Endodermal cell (in vitro differentiated cells): Measurements from ENCODE around the gene CHCHD3. TPM values are rescaled to one million over a fixed set of nuclear protein-coding genes. Genes with fewer than 3 reads are reported as not detected.

Experiments
- DNase-seq: peaks from one replicate; pipeline ENCODE4 v3.0.0-alpha.2; 2017
- H3K27ac ChIP-seq: 2 replicates; pipeline ENCODE4 v1.5.1; 2013; ENCODE audit warnings: mild to moderate bottlenecking, low read depth, low read length, moderate library complexity
- H3K27me3 ChIP-seq: 2 replicates; pipeline ENCODE4 v1.6.1; 2013; ENCODE audit warnings: mild to moderate bottlenecking, low read length, moderate library complexity; ENCODE audit not compliant: insufficient read depth, control insufficient read depth, poor library complexity, severe bottlenecking
- H3K36me3 ChIP-seq: 2 replicates; pipeline ENCODE4 v1.7.0; 2013; ENCODE audit warnings: mild to moderate bottlenecking, low read length, moderate library complexity; ENCODE audit not compliant: control insufficient read depth, insufficient read depth
- H3K4me1 ChIP-seq: one replicate; pipeline ENCODE4 v1.7.0; 2013; ENCODE audit warnings: low read length; ENCODE audit not compliant: control insufficient read depth, insufficient read depth
- H3K4me3 ChIP-seq: 2 replicates; pipeline ENCODE4 v1.5.1; 2013; ENCODE audit warnings: mild to moderate bottlenecking, low read length, moderate library complexity
- H3K9ac ChIP-seq: 2 replicates; pipeline ENCODE4 v1.6.1; 2013; ENCODE audit warnings: mild to moderate bottlenecking, low read length, moderate library complexity; ENCODE audit not compliant: poor library complexity, severe bottlenecking; ENCODE audit errors: extremely low read depth
- H3K9me3 ChIP-seq: 2 replicates; pipeline ENCODE4 v1.6.1; 2013; ENCODE audit warnings: mild to moderate bottlenecking, low read length, moderate library complexity; ENCODE audit not compliant: control insufficient read depth
- H3K27ac Mint-ChIP-seq: 2 replicates; pipeline ENCODE4 v1.8.0; 2020; ENCODE audit warnings: mixed read lengths
- H3K27me3 Mint-ChIP-seq: 2 replicates; pipeline ENCODE4 v1.8.0; 2021; ENCODE audit warnings: mild to moderate bottlenecking, mixed read lengths; ENCODE audit not compliant: insufficient read depth
- H3K36me3 Mint-ChIP-seq: 2 replicates; pipeline ENCODE4 v1.8.0; 2020; ENCODE audit warnings: low read depth, mixed read lengths
- H3K4me1 Mint-ChIP-seq: 2 replicates; pipeline ENCODE4 v1.8.0; 2020; ENCODE audit warnings: mixed read lengths
- H3K4me3 Mint-ChIP-seq: 2 replicates; pipeline ENCODE4 v1.8.0; 2020; ENCODE audit warnings: mild to moderate bottlenecking, moderate library complexity, mixed read lengths
- H3K9me3 Mint-ChIP-seq: 2 replicates; pipeline ENCODE4 v1.8.0; 2020; ENCODE audit warnings: mild to moderate bottlenecking, mixed read lengths
- CTCF ChIP-seq: fragments of 200-600 bp; sonication (generic); conservative IDR thresholded peaks from 2 replicates; pipeline ENCODE4 v1.5.0; 2021; ENCODE audit warnings: antibody characterized with exemption, mild to moderate bottlenecking
- WGBS, 2 experiments: methylation state at CpG; one replicate each; pipeline versions ENCODE4 v1.1.5 to v1.1.7; 2013; ENCODE audit warnings: missing lambda C conversion rate in 2 of 2, mixed read lengths in 1 of 2; ENCODE audit not compliant: insufficient coverage in 1 of 2, insufficient read length in 1 of 2; 5-methylcytosine and 5-hydroxymethylcytosine counted together
- total RNA-seq, 2 donors: library from RNA; stranded (reverse); fragmentation: NEBNext Ultra II Directional in 1 of 2; extraction: Animal tissue kit (Norgen Biotek cat#: 25700) in 1 of 2; gene quantifications; 2 replicates in 1 of 2; 3 replicates in 1 of 2; pipeline ENCODE4 v1.2.1, GENCODE V29; 2021

CHCHD3 gene
- total RNA-seq, 2 donors from 2014 or later, result 70.4 to 75.2 TPM

- Mint-ChIP-seq H3K27ac (no peak overlapping the region), H3K4me1 (no peaks in the 10 kb centered on the region), H3K4me3 (no peak overlapping the region), H3K9me3 (peaks cover 3% of the 10 kb centered on the region), H3K36me3 (peaks cover 3% of the 10 kb centered on the region), H3K27me3 (no peaks in the 10 kb centered on the region)
- H3K27ac ChIP-seq, result no peak overlapping the region
- H3K9ac ChIP-seq, result no peak overlapping the region
- no peak for DNase-seq
- no peak overlapping the region for H3K4me3 ChIP-seq
- H3K27me3 ChIP-seq, result no peaks in the 10 kb centered on the region
- TF ChIP-seq CTCF, result no peak
- peaks cover 7% of the 10 kb centered on the region for H3K9me3 ChIP-seq
- H3K4me1 ChIP-seq, result no peaks in the 10 kb centered on the region
- H3K36me3 ChIP-seq, result no peaks in the 10 kb centered on the region
- WGBS, 2 experiments, result 79 to 90% methylated on average over 2 to 5 of the region's 5 CpGs
These were observed 52.4 kb downstream of the CHCHD3 start for GRCh38 chr7:133029463-133029862.

GRCh38 chr7:133027397-133027796 lies 54.5 kb downstream of the CHCHD3 start:
- H3K9me3 ChIP-seq, result peaks cover 7% of the 10 kb centered on the region
- Mint-ChIP-seq H3K4me1 (no peaks in the 10 kb centered on the region), H3K27me3 (no peaks in the 10 kb centered on the region), H3K9me3 (peaks cover 3% of the 10 kb centered on the region), H3K4me3 (no peak overlapping the region), H3K36me3 (peaks cover 3% of the 10 kb centered on the region), H3K27ac (no peak overlapping the region)
- H3K36me3 ChIP-seq, result peaks cover 12% of the 10 kb centered on the region
- no peak for TF ChIP-seq CTCF
- no peak overlapping the region for H3K9ac ChIP-seq
- H3K27ac ChIP-seq, result no peak overlapping the region
- no peaks in the 10 kb centered on the region for H3K27me3 ChIP-seq
- H3K4me3 ChIP-seq, result no peak overlapping the region
- H3K4me1 ChIP-seq, result no peaks in the 10 kb centered on the region
- DNase-seq, result no peak

- no peak overlapping the region for H3K27ac Mint-ChIP-seq
- peaks cover 7% of the 10 kb centered on the region for H3K9me3 ChIP-seq
- no peaks in the 10 kb centered on the region for H3K27me3 Mint-ChIP-seq
- H3K36me3 Mint-ChIP-seq, result peaks cover 6% of the 10 kb centered on the region
- TF ChIP-seq CTCF, result no peak
- no peaks in the 10 kb centered on the region for H3K27me3 ChIP-seq
- no peak overlapping the region for H3K27ac ChIP-seq
- H3K4me3 Mint-ChIP-seq, result no peak overlapping the region
- H3K36me3 ChIP-seq, result peaks cover 15% of the 10 kb centered on the region
- H3K4me1 Mint-ChIP-seq, result peaks cover 2% of the 10 kb centered on the region
- no peak overlapping the region for H3K9ac ChIP-seq
- peaks cover 3% of the 10 kb centered on the region for H3K9me3 Mint-ChIP-seq
- 100% methylated on average over 1 to 2 of the region's 2 CpGs for WGBS, 2 experiments
- DNase-seq, result no peak
- no peak overlapping the region for H3K4me3 ChIP-seq
- no peaks in the 10 kb centered on the region for H3K4me1 ChIP-seq
These were observed 55.6 kb downstream of the CHCHD3 start for GRCh38 chr7:133026210-133026859.
